Brain microvascular endothelial cell (primary cell): ENCODE measurements around the gene SS18L1.

Experiments
- DNase-seq: peaks from one replicate; pipeline ENCODE4 v3.0.0-alpha.2; 2020
- H3K27ac ChIP-seq: fragments of 250-450 bp; sonication (Bioruptor Pico); 2 replicates; pipeline ENCODE4 v1.5.1; 2020; ENCODE audit warnings: mild to moderate bottlenecking, moderate library complexity
- H3K27me3 ChIP-seq: fragments of 250-450 bp; sonication (Bioruptor Pico); replicated peaks from 2 replicates; pipeline ENCODE4 v1.5.1; 2020; ENCODE audit warnings: mild to moderate bottlenecking
- H3K36me3 ChIP-seq: fragments of 250-450 bp; sonication (Bioruptor Pico); replicated peaks from 2 replicates; pipeline ENCODE4 v1.5.1; 2020; ENCODE audit warnings: mild to moderate bottlenecking
- H3K4me3 ChIP-seq: 2 replicates; pipeline ENCODE4 v1.5.1; 2011; ENCODE audit warnings: low read depth, mild to moderate bottlenecking, control low read depth, low read length, moderate library complexity
- in situ Hi-C: cut with HindIII; loops from 2 replicates; pipeline ENCODE4 v1.10.0; 2017; ENCODE audit warnings: low sequenced_read_pairs, low pct_ligation_motif_present
- TF ChIP-seq, protein P1 (sequence below): IDR thresholded peaks from 2 replicates; pipeline ENCODE4 v1.5.1; 2011; ENCODE audit warnings: low read depth, mild to moderate bottlenecking, moderate library complexity, low read length, control low read depth, inconsistent platforms; ENCODE audit errors: missing control alignments

SS18L1 gene

DNA sequence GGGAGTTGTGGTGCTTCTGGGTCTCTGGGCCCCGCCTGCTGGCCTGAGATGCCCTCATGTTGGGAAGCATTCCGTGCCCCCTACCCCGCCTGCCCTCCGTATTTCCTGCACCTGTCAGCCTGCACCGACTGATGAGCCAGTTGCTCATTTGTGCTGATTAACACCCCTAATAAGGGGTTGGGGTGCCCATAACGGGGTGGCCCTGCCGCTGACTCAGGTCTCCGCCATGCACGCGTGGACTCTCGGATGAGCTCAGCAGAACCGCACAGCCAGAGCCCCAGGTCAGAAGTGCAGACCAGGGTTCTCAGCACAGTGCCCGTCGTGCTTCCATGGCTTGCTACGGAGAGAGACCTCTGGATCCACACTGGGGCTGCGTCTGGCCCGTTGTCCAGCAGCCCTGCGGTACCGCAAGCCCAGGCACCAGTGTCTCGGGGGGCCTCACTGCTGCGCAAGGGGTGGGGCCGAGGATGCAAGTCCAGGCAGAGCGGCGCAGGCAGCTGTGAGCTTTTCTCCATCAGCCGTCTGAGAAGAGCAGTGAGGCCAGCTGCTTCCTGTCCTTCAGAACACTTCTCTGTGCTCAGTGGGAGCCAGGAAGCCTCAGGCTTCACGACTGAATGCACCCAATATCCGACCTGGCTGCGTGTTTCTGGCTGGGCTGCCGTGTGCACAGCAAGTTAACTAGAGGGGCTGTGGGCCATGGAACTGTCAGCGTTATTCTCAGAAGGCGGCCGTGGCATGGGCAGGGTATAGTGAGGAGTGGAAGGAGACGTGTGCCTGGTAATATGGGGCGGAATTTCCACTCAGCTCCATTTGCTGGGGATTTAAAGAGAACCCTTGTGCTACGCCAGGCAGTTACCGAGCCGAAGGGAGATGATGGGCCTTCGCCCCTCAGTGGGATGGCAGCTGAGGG lies 57.9 kb downstream of the SS18L1 start:
- H3K36me3 ChIP-seq = peaks cover 33% of the 10 kb centered on the region
- in situ Hi-C loops = no loop called here
- H3K27ac ChIP-seq = no peak overlapping the region
- DNase-seq = no peak
- H3K4me3 ChIP-seq = no peak overlapping the region
- no peaks in the 10 kb centered on the region for H3K27me3 ChIP-seq
- TF ChIP-seq, protein P1, sequence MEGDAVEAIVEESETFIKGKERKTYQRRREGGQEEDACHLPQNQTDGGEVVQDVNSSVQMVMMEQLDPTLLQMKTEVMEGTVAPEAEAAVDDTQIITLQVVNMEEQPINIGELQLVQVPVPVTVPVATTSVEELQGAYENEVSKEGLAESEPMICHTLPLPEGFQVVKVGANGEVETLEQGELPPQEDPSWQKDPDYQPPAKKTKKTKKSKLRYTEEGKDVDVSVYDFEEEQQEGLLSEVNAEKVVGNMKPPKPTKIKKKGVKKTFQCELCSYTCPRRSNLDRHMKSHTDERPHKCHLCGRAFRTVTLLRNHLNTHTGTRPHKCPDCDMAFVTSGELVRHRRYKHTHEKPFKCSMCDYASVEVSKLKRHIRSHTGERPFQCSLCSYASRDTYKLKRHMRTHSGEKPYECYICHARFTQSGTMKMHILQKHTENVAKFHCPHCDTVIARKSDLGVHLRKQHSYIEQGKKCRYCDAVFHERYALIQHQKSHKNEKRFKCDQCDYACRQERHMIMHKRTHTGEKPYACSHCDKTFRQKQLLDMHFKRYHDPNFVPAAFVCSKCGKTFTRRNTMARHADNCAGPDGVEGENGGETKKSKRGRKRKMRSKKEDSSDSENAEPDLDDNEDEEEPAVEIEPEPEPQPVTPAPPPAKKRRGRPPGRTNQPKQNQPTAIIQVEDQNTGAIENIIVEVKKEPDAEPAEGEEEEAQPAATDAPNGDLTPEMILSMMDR = no peak

DNA sequence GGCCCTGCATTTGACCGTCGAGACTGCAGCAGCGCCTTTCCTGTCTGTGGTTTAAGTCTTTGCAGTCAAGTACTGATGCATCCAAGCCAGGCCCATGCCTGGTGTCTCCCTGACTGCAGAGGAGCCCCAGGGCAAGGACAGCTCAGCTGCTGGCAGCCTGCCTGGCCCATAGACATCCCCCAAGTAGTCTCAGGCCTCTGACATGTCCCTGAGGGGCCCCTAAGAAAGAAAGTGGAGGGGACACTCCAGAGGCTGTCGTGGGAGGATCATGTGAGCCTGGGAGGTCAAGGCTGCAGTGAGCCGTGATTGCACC lies 58.5 kb downstream of the SS18L1 start:
- no peak overlapping the region for H3K4me3 ChIP-seq
- H3K27ac ChIP-seq = no peak overlapping the region
- in situ Hi-C loops = no loop called here
- H3K27me3 ChIP-seq = no peaks in the 10 kb centered on the region
- DNase-seq = no peak
- H3K36me3 ChIP-seq = peaks cover 33% of the 10 kb centered on the region
- TF ChIP-seq, protein P1 = no peak

DNA sequence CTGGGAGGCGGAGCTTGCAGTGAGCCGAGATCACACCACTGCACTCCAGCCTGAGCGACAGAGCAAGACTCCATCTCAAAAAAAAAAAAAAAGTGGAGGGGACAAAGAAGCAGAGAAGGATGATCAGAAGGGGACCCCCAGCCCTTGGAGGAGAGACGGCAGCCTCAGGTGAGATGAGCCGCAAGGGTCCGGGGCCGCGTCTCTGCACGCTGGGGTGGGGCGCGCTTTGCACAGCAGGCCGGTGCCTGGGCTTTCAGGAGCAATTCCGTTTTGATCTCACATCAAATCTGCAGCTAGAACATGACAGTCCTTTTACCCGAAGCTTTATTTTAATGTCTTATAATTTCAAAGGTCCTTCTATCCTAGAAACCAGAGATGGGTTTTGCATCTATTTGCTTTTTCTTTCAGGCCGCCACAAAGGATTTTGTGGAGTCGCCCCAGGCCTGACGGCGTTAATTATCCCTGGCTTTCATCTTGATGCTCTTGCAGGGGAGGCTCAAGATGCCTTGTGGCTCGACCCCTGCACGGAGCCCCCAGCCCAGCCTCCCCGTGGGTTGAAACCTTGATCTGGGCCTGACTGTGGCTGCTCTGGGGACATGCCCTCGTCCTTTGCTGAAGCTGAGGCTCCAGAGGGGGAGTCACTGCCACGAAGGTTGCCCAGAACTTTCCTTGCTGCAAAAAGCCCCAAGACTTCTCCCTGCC lies 59.3 kb downstream of the SS18L1 start:
- in situ Hi-C loops = no loop called here

DNA sequence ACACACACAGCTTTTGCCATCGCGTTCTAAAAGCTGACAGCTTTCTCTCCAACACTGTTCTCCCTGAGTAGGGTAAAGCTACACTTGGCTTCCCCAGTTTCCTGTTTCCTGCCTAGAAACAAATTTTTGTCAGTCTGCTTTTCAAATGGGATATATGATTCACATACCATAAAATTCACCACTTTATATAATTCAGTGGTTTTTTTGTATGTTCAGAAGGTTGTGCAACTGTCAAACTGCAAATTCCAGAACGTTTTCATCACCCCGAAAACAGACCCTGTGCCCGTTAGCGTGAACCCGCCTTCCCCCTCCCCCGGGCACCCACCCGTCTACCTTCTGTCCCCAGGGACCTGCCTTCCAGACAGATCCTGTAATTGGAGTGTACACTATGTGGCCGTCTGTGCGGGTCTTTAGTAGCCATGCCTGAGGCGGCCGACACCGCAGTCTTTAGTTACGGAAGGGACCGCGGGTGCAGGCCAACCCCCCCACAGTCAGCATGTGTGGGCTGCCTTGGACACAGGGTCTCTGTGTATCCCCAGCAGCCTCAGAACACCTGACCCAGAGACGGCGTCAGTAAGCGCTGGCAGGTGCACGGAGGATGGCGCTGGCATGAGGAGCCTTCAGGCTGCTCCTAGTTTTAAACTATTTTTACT lies 59.9 kb downstream of the SS18L1 start:
- H3K4me3 ChIP-seq = no peak overlapping the region
- no peak for DNase-seq
- in situ Hi-C loops = no loop called here

More for the DNA sequence above, 59.3 kb downstream of the SS18L1 start:
- no peak for DNase-seq
- Histone ChIP-seq H3K4me3 (no peak overlapping the region), H3K27ac (no peak overlapping the region), H3K27me3 (no peaks in the 10 kb centered on the region), H3K36me3 (peaks cover 30% of the 10 kb centered on the region)
- TF ChIP-seq, protein P1 = no peak

DNA sequence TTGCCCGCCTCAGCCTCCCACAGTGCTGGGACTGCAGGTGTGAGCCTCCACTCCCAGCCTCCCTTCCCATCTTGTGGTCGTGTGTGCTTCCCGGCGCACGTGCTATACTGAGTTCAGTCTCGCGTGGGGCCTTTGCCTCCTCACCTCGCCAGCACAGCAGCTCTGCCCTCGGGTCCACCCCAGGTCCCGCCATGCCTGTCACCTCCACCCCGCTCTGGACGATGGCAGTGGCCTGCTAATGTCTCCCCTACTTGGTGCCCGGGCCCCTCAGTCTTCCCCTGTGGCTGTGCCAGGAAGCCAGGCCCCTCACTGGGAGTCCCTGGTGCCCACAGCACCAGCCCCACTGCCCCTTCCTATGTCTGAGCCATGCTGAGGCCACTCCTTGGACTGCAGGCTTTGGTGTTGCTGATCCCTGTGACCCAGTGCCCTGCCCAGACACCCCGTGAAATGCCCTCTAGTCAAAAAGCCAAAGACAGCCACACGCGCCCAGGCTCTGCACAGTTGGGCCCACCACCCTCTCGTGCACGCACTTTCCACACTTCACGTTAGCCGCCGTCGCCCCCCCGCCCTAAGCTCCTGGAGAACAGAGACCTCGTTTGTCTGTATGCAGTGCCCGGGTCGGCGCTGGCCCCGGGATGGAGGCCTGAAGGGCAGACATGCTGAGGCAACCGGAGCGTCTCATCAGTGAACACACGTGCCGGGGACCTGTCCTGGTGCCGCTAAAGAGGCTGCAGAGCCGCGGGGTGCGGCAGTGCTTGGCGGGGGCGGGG lies 62.2 kb downstream of the SS18L1 start:
- in situ Hi-C loops = no loop called here
- DNase-seq = no peak
- TF ChIP-seq, protein P1 = no peak

More for the DNA sequence above, 59.9 kb downstream of the SS18L1 start:
- Histone ChIP-seq H3K27ac (no peak overlapping the region), H3K27me3 (no peaks in the 10 kb centered on the region), H3K36me3 (peaks cover 23% of the 10 kb centered on the region)
- TF ChIP-seq, protein P1 = no peak

More for the DNA sequence above, 62.2 kb downstream of the SS18L1 start:
- Histone ChIP-seq H3K27ac (no peak overlapping the region), H3K4me3 (no peak overlapping the region), H3K36me3 (peaks cover 10% of the 10 kb centered on the region), H3K27me3 (peaks cover 12% of the 10 kb centered on the region)
